Hepatocyte (in vitro differentiated cells): ENCODE measurements around the gene GLCCI1.

ENCODE experiments used
- CTCF ChIP-seq: fragments of 200-600 bp; sonication (generic); IDR thresholded peaks from 2 replicates; pipeline ENCODE4 v1.5.1; 2016; ENCODE audit warnings: antibody characterized with exemption, mild to moderate bottlenecking; ENCODE audit not compliant: poor library complexity
- EZH2 ChIP-seq: fragments of 200-600 bp; sonication (generic); IDR thresholded peaks from 2 replicates; pipeline ENCODE4 v1.6.1; 2016; ENCODE audit warnings: antibody characterized with exemption, mild to moderate bottlenecking, borderline replicate concordance

GRCh38 chr7:7953806-7954205 lies 14.8 kb upstream of the GLCCI1 start:
- TF ChIP-seq CTCF (no peak), EZH2 (no peak)
